Transverse colon (tissue), 4 donors: Measurements from ENCODE around the gene MOV10L1. TPM values are rescaled to one million over a fixed set of nuclear protein-coding genes. Genes with fewer than 3 reads are reported as not detected.

Source experiments
- DNase-seq: peaks from one replicate; pipeline ENCODE4 v3.0.0-alpha.2; 2019
- H3K27ac ChIP-seq, 4 donors: fragments of 200-600 bp; sonication (generic); 2 replicates each; pipeline ENCODE4 v1.5.1; 2016 to 2018; ENCODE audit warnings: inconsistent platforms in 4 of 4
- H3K27me3 ChIP-seq: fragments of 200-600 bp; sonication (generic); 2 replicates; pipeline ENCODE4 v1.5.1; 2017; ENCODE audit warnings: inconsistent platforms
- H3K36me3 ChIP-seq, 4 donors: fragments of 200-600 bp; sonication (generic); 2 replicates each; pipeline ENCODE4 v1.5.1; 2017 to 2019; ENCODE audit warnings: inconsistent platforms in 4 of 4
- H3K4me1 ChIP-seq, 4 donors: fragments of 200-600 bp; sonication (generic); 2 replicates each; pipeline ENCODE4 v1.5.1; 2017 to 2020; ENCODE audit warnings: inconsistent platforms in 4 of 4
- H3K4me3 ChIP-seq, 4 donors: fragments of 200-600 bp; sonication (generic); 1 replicate in 1 of 4; 2 replicates in 3 of 4; pipeline versions ENCODE4 v1.5.1 to v1.6.1; 2017 to 2019; ENCODE audit warnings: inconsistent platforms in 4 of 4
- H3K9me3 ChIP-seq, 2 donors: fragments of 200-600 bp; sonication (generic); 2 replicates each; pipeline ENCODE4 v1.5.1; 2017 to 2019; ENCODE audit warnings: inconsistent platforms in 2 of 2
- CTCF ChIP-seq, 5 experiments: fragments of 200-600 bp in 3 of 5; fragments of 450-650 bp in 2 of 5; sonication (generic) in 3 of 5; IDR thresholded peaks; 1 replicate in 2 of 5; 2 replicates in 3 of 5; pipeline ENCODE4 v1.5.1; 2016 to 2017; ENCODE audit warnings: antibody characterized with exemption in 5 of 5, inconsistent platforms in 3 of 5, mild to moderate bottlenecking in 2 of 5, moderate library complexity in 1 of 5
- EP300 ChIP-seq: sonication (generic); formaldehyde crosslinking; IDR thresholded peaks from one replicate; pipeline ENCODE4 v1.6.1; 2017; ENCODE audit warnings: antibody characterized with exemption, low read depth
- POLR2A ChIP-seq: fragments of 450-650 bp; IDR thresholded peaks from one replicate; pipeline ENCODE4 v1.6.1; 2016; ENCODE audit warnings: antibody characterized with exemption, mild to moderate bottlenecking, moderate library complexity
- POLR2AphosphoS5 ChIP-seq, 3 donors: sonication (generic); formaldehyde crosslinking; IDR thresholded peaks; one replicate each; pipeline ENCODE4 v1.6.1; 2016; ENCODE audit warnings: antibody characterized with exemption in 3 of 3
- WGBS, 2 donors: methylation state at CpG; one replicate each; pipeline ENCODE4 v1.1.5; 2018; ENCODE audit warnings: low coverage in 1 of 2; 5-methylcytosine and 5-hydroxymethylcytosine counted together
- in situ Hi-C, 4 donors: fragments of 200-750 bp; cut with MboI; loops; one replicate each; pipeline versions ENCODE4 v1.15.0 to v1.15.1; 2017; ENCODE audit warnings: low sequenced_read_pairs in 3 of 4, low pct_ligation_motif_present in 1 of 4, low pct_unique_long_range_greater_than_20kb in 1 of 4
- intact Hi-C: fragments of 100-400 bp; cut with DNase I; formaldehyde crosslinking; loops from one replicate; pipeline ENCODE4 v1.15.1; 2023; ENCODE audit warnings: low total_unique reads
- total RNA-seq, 4 donors: library from RNA; depleted of rRNA; stranded (reverse); fragments of >200 nt; gene quantifications; one replicate each; pipeline ENCODE4 v1.1.0, GENCODE V29; 2016

MOV10L1 gene
- total RNA-seq, 4 donors from 2014 or later: 0.20 to 0.48 (median 0.41) TPM; not detected in 1

DNA sequence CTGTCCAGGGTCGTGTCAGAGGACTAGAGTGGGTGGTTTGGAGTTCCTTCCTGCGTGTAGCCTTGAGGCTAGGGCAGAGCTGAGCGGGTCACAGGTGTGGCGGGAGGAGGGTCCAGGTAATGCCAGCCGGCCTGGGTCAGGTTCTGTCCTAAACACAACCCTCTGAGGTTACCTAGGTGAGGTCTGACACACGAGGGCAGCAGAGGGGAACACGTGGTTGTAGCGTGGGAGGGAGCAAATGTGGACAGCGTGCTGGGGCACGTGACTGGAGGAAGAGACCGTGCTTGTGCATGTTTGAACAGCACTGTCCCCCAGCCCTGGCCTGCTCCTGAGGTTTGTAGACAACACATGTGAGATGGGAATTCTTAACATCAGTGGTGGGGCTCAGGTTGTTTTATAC, 13.1 kb downstream of the MOV10L1 start:
- no peaks in the 10 kb centered on the region for H3K36me3 ChIP-seq
- in situ Hi-C loops: no loop called here
- no peaks in the 10 kb centered on the region for H3K4me1 ChIP-seq
- H3K27me3 ChIP-seq: peaks cover 11% of the 10 kb centered on the region
- no peak overlapping the region for H3K27ac ChIP-seq
- TF ChIP-seq POLR2A (no peak), POLR2AphosphoS5 (IDR thresholded peaks at IDR 0.05) (no peak), CTCF (IDR thresholded peaks at IDR 0.05) (no peak), EP300 (no peak)
- H3K9me3 ChIP-seq: no peaks in the 10 kb centered on the region
- DNase-seq: no peak
- no peak overlapping the region for H3K4me3 ChIP-seq
- intact Hi-C loops: no loop called here
- 50% methylated on average over 11 of the region's 11 CpGs; no CpG with 5 or more reads in 1 of the 2 donors for WGBS, 2 donors

DNA sequence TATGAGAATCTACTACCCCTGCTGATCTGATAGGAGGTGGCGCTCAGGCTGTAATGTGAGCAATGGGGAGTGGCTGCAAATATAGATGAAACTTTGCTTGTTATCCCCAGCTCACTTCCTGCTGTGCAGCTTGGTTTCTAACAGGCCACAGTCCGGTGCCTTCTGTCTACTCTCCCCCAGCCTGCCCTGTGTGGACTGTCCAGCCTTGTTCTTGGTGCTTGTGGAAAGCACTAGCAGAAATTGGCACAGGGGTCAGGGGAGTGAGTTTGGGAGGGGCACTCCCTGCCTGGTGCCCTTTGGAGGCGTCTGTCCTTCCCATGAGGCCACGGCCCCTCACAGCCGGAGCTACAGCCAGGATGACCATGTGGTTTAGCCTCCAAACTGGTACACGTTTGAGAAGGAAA, 14.3 kb downstream of the MOV10L1 start:
- Histone ChIP-seq H3K4me1 (no peaks in the 10 kb centered on the region), H3K36me3 (no peaks in the 10 kb centered on the region), H3K27ac (no peak overlapping the region), H3K9me3 (no peaks in the 10 kb centered on the region), H3K4me3 (no peak overlapping the region), H3K27me3 (peaks cover 11% of the 10 kb centered on the region)
- TF ChIP-seq POLR2A (no peak), EP300 (no peak), CTCF (IDR thresholded peaks at IDR 0.05) (no peak), POLR2AphosphoS5 (IDR thresholded peaks at IDR 0.05) (no peak)
- intact Hi-C loops: no loop called here
- 74% methylated on average over 6 of the region's 6 CpGs; no CpG with 5 or more reads in 1 of the 2 donors for WGBS, 2 donors
- in situ Hi-C loops: no loop called here
- DNase-seq: no peak

GRCh38 chr22:50105208-50106100, 15.6 kb downstream of the MOV10L1 start:
- H3K36me3 ChIP-seq: no peaks in the 10 kb centered on the region
- intact Hi-C loops: no loop called here
- H3K27ac ChIP-seq: no peak overlapping the region
- DNase-seq: no peak
- WGBS, 2 donors: 56% methylated on average over 3 to 9 of the region's 9 CpGs
- TF ChIP-seq POLR2A (no peak), CTCF (IDR thresholded peaks at IDR 0.05) (no peak), EP300 (no peak), POLR2AphosphoS5 (IDR thresholded peaks at IDR 0.05) (no peak)
- peaks cover 11% of the 10 kb centered on the region for H3K27me3 ChIP-seq
- no peaks in the 10 kb centered on the region for H3K9me3 ChIP-seq
- no peak overlapping the region for H3K4me3 ChIP-seq
- in situ Hi-C loops: no loop called here
- H3K4me1 ChIP-seq: no peaks in the 10 kb centered on the region

DNA sequence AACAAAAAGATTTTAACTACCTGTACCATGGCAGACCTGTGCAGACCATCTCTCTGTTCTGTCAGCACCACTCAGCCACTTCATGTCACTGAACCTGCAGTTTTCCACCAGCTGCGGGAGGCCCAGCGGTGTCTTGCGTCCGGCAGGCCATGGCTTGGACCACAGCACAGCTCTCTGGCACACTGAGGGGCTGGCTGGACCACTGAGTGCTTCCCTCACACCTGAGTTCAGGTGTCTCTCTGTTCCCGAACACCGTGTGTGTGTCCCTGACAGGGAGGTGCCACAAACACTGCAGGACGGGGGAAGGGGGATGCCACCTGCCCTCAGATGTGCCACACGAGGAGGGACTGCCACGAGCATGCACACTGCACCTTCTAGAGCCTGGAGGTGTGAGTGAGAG, 17.7 kb downstream of the MOV10L1 start:
- Histone ChIP-seq H3K9me3 (no peaks in the 10 kb centered on the region), H3K4me3 (no peak overlapping the region), H3K27ac (no peak overlapping the region), H3K27me3 (peaks cover 7% of the 10 kb centered on the region), H3K4me1 (no peaks in the 10 kb centered on the region), H3K36me3 (no peaks in the 10 kb centered on the region)
- intact Hi-C loops: no loop called here
- no peak for TF ChIP-seq POLR2AphosphoS5 (IDR thresholded peaks at IDR 0.05)
- TF ChIP-seq POLR2A: no peak
- no peak for TF ChIP-seq CTCF (IDR thresholded peaks at IDR 0.05)
- TF ChIP-seq EP300: no peak
- no peak for DNase-seq
- in situ Hi-C loops: no loop called here
- WGBS, 2 donors: 83% methylated on average over 9 of the region's 9 CpGs; no CpG with 5 or more reads in 1 of the 2 donors
